Middle frontal gyrus (tissue), 1 donor: ENCODE results near the gene GRHL3.
A peak's percentile ranks its signal among the peaks of the same experiment; 100 is the strongest.
"Not testable (repeated sequence)": the region's sequence is repeated elsewhere in the genome, so short reads cannot be mapped to it uniquely, and the experiment has no call there.

Experiments used
- DNase-seq: peaks from one replicate; pipeline ENCODE4 v3.0.0-alpha.2; 2015; ENCODE audit warnings: low spot score; ENCODE audit errors: extremely low spot score

GRHL3 gene

DNA sequence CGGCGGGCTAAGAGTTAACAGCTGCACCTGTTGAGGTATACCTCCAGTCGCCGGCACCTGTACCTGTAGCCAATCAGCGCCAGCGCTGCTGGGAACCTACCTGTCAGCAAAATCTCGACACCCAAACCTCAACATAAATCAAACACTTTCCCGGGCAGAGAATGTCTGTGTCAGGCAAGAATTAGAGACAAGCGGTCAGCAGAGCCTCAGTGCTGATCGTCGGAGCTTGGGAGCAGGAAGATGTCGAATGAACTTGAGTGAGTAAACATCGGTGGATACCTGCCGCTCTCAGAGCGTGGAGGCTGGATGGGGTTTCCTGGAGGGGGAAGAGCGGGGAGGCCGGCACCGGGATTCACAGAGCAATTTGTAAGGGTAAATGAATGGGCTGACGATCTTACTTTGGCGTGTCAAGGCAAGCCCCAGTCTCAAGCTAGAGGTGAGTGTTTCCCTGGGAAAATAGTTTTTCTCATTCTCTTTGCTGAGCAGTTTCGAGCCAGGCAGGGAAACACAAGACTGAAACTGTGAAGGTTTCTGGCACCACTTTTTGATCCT, at the start of gene GRHL3:
TSS of gene GRHL3 (plus strand) at position 46 of the 552 bp plus-strand sequence. CDS start at position 241, 195 bp downstream.
- no peak for DNase-seq

GRCh38 chr1:24274203-24275103, 44.7 kb upstream of the GRHL3 start:
- DNase-seq, result not testable (repeated sequence)

- no peak for DNase-seq
Observed at GRCh38 chr1:24275104-24275410, 44.1 kb upstream of the GRHL3 start.

DNA sequence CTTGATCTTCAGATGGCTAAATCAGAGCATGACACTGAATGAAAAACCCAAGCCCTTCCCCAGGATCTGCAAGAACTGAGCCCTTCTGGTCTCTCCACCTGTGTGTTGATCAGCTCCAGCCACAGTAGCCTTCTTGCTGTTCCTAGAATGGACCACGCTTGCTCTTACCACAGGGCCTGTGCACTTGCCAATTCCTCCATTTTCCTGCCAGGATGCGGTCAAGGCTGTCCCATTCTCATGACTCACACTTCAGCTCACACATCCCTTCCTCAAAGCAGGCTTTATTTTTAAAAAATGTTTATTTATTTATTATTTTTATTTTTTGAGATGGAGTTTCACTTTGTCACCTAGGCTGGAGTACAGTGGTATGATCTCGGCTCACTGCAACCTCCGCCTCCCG, 43.6 kb upstream of the GRHL3 start:
- no peak for DNase-seq

GRCh38 chr1:24276791-24277190, 42.4 kb upstream of the GRHL3 start:
- DNase-seq, result no peak

- no peak for DNase-seq
Observed at GRCh38 chr1:24277420-24278169, 41.6 kb upstream of the GRHL3 start.

- DNase-seq, result no peak
Observed at GRCh38 chr1:24278726-24279125, 40.4 kb upstream of the GRHL3 start.

GRCh38 chr1:24279590-24280232, 39.4 kb upstream of the GRHL3 start:
- DNase-seq, result no peak

GRCh38 chr1:24281591-24281990, 37.6 kb upstream of the GRHL3 start:
- DNase-seq, result no peak

DNA sequence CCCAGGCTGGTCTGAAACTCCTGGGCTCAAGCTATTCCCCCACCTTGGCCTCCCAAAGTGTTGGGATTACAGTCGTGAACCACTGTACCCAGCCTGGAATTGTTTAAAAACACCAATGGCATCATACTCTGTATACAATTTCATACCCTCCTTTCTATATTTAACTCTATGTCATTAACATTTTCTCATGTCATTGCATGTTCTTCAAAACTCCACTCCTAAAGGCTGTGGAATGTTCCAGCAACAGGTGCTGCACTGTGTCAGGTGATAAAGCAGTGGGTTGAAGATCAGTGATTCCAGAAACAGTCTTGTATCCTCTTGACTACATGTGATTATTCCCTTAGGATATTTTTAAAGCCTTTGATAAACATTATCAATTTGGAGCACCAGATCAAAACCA, 36.7 kb upstream of the GRHL3 start:
- no peak for DNase-seq

DNA sequence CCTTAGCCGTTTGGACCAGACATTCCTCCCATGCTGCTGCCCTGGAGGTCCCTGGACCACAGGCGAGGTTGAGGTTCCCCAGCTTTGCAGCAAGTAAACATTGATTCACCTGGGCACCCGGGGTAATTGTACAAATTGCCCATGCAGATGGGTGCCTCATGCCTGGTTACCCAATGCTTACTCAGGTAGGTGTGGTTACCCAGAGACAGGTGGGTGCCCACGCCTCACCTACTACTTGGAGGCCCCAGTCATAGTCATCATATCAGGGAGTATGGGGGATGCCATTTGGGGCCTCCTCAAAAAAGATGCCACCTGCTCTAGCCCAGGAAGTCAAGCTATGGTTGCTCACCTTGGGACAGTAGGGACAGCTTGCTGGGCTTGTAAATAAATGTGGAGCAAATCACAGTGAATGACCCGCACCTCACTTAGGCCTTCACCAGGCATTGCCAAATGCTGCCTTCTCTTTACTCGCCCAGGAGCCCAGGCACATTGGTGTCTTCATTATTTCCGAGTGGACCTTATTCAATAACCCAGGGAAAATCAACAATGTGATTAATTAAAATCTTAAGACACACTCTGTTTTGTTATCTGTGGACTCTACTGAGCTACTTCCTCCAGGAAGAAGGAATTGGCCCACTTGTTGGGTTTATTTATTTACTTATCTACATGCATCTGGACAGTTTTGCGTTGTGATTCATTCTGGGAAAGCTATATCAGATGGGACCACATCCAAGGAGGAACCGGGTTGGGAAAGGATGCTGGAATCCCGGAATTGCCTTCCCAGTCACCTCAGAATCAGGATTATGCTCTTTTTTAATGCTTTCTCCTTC, 35.6 kb upstream of the GRHL3 start:
- no peak for DNase-seq

DNA sequence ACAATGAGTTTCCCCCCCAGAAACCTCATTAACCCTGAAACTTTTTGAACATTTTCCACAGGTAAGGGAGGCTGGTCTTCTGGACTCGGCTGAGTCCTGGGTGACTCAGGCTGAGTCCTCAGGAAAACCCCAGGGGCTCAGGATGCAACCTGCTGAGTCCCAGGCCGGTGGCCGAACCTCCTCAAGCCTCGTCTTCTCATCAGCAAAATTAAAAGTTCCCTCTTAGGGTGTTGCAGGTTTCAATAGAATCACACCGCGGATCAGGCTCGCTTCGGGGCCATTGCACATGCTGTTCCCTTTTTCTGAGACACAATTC, 35.0 kb upstream of the GRHL3 start:
- no peak for DNase-seq

DNA sequence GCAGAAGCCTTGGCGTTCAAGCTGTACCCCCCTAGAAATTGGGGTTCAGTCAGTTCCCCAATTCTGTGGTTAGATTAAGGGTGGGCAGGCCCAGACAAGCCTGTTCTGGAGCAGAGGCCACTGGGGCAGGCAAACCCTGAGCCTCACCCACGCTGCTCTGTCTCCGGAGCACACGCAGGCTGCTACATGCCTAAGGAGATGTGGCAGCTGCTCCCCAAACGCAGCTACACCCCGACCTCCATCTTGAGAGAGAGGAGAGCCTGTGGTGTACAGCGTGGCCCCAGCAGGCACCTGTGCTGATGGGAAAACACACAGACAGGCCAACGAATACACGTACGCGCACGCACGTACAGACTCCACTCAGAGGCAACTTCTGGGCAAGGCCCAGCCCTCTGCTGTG, 33.9 kb upstream of the GRHL3 start:
- DNase-seq, result no peak

DNA sequence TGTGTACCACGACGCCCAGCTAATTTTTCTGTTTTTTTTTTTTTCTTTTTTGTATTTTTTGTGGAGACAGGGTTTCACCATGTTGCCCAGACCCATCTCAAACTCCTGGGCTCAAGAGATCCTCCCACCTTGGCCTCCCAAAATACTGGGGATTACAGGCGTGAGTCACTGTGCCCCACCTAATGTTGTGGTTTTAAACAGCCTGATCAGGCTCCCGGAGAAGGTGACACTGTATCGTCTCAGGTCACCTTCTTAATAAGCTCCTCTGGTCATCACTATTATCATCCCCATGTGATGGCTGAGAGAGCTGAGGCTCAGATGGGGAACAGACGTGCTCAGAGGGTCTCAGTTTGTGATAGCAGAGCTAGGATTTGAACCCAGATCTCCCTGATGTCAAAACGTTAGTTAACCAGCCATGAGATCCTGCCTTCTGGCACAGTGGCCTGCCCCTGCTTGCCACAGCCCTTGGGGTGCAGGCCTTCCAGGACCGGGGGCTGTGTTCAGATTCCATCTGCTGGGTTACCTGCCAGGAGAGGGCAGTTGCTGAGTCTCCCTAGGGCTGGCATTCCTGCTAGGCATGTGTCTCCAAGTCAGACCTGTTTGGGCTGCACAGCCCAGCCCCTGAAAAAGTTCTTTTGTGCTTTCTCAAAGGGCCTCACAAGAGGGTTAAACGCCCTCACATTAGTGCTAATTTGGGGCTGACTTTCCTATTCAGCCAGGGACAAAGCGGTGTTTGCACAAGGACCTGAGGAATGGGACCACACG, 32.7 kb upstream of the GRHL3 start:
- no peak for DNase-seq

DNA sequence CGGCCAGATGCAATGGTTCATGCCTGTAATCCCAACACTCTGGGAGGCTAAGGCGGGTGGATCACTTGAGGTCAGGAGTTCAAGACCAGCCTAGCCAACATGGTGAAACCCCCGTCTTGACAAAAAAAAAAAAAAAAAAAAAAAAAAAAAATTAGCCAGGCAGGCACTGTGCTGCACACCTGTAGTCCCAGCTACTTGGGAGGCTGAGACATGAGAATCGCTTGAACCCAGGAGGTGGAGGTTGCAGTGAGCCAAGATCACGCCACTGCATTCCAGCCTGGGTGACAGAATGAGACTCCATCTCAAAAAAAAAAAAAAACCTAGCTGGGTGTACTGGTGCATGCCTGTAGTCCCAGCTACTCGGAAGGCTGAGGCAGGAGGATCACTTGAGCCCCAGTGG, 31.4 kb upstream of the GRHL3 start:
- not testable (repeated sequence) for DNase-seq

DNA sequence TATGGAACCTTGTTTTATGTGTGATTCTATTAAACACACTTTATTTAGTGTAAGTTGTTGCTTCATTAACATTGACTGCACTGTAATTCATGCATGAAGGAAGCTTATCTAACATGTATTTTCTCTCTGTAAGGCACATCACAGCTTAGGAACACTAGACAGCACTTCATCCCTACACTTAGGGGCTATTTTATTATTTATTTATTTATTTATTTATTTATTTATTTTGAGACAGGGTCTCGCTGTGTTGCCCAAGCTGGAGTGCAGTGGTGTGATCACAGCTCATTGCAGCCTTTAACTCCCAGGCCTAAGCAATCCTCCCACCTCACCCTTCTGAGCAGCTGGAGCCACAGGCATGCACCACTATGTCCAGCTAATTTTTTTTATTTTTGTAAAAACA, 30.7 kb upstream of the GRHL3 start:
- no peak for DNase-seq

- peak; percentile 39 for DNase-seq
Observed at GRCh38 chr1:24289937-24290595, 29.1 kb upstream of the GRHL3 start.

GRCh38 chr1:24290933-24291487, 28.1 kb upstream of the GRHL3 start:
- no peak for DNase-seq

DNA sequence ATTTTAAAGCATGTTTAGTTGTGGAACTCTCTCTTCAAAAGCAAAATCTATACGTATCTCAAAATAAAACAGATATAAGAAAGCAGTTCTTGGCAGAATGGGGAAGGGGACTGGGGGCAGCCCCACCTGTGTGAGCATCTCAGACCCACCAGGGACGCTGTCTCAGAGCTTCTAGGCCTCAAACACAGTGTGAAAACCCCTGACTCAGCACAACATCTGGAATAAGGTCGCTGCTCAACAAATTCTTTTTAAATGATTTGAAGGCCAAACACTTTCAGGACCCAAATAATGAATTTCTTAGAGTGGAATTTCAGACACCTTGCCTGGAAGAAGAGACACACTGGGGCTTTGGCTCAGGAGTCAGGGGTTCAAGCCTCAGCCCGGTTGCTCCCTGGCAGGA, 27.1 kb upstream of the GRHL3 start:
- no peak for DNase-seq

GRCh38 chr1:24292887-24293286, 26.3 kb upstream of the GRHL3 start:
- DNase-seq, result no peak
